HG03575 (cell line): ENCODE results near the gene TFDP1.

Experiments used
- ATAC-seq: cut with Tn5 transposase; IDR thresholded peaks from one replicate; pipeline ENCODE4 v1.9.1; 2021; ENCODE audit not compliant: unreplicated experiment, insufficient number of reproducible peaks, low FRiP score; ENCODE audit errors: extremely low read depth

The TFDP1 gene

GRCh38 chr13:113654591-113655345, 70.2 kb downstream of the TFDP1 start:
- ATAC-seq: no peak

DNA sequence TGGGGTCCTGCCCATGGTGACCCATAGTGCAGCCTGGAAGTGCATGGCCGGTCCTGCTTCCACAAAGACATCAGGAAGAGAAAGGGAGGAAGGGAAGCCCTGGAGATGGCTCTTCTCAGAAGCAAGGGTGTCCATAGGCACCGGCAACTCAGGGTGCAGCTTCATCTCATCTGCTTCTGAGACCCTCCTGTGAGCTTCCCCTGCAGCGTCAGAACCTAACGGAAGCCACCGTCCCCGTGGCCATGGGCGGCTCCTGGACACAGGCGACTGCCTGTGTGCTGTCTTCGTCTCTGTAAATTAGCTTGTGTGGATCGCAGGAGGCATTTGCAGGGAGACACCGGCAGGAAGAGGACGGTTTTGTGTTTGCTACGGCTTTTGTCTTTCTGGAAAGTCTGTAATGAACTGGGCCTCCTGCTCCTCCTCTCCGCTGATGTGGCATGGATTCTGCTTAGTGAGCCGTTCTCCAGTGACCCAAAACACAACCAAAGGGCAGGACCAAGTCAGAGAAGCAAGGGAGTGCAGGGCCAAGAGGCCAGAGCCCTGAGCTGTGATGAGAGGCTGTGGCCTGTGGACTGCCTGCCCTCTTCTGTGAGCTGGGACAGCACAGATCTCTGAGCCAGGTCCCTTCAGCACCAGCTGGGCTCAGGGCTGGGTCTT, 70.9 kb downstream of the TFDP1 start:
- no peak for ATAC-seq

- ATAC-seq: no peak
Observed at GRCh38 chr13:113656003-113656588, 71.5 kb downstream of the TFDP1 start.

DNA sequence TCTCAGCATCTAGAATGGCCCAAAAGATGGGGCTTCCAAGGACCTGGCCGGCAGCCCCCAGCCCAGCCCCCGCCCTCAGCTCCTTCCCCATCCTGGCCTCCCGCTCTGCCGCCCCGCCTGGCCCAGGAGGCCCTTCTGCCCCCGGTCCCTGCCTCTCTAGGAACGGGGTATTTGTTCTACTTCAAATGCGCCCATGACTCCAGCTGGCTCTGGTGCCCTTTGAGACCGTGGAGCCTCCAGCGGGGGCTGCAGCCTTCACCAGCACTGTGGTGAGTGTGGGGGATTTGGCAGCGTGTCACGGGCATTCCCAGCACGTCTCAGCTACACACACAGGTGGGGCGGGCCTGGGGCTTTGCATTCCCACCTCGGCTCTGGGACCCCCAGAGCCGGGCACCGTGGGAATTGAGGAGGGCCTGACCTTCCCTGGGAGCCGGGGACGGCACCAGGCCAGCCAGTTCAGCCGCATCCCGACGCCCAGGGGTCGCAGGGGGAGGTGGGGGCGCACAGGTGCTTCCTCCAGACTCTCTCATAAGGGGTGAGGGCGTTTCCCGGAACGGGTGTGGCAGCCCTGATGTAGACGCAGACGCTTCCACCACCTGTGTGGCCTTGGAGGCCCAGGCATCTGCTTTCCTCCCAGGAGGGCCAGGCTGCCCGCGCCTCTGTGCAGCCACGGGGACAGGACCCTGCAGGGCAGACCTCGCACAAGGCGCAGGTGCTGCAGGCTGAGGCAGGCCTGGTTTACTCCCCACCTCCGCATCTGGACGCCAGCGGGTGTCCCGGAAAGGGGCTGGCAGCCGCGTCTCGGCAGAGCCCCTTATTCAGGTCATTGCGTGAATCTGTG, 72.5 kb downstream of the TFDP1 start:
- no peak for ATAC-seq

GRCh38 chr13:113657851-113658741, 73.5 kb downstream of the TFDP1 start, which contains the start of gene ATP4B:
Gene ATP4B, minus strand, starts transcription at chr13:113658198. Its CDS starts 54 bp downstream, at chr13:113658144.
- no peak for ATAC-seq

GRCh38 chr13:113658836-113659235, 74.3 kb downstream of the TFDP1 start:
- no peak for ATAC-seq

DNA sequence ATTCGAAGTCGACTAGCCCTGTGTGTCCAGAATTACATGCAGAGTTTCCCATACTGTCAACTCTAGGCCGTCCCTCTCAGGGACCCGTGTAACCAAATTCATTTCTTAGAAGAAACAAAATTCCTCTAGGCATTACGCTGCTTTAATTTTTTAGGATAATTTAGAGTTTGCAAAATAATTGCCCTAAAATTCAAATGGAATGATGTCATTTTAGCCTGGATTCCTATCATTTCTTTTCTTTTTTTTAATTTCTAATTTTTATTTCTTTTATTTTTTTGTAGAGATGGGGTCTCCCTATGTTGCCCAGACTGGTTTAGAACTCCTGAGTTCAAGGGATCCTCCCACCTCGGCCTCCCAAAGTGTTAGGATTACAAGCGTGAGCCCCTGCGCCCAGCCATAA, 74.8 kb downstream of the TFDP1 start:
- ATAC-seq: no peak

- ATAC-seq: no peak
Observed at GRCh38 chr13:113660066-113660465, 75.5 kb downstream of the TFDP1 start.

- ATAC-seq: no peak
Observed at GRCh38 chr13:113661509-113661908, 77.0 kb downstream of the TFDP1 start.

- ATAC-seq: no peak
Observed at GRCh38 chr13:113663934-113664333, 79.4 kb downstream of the TFDP1 start.

DNA sequence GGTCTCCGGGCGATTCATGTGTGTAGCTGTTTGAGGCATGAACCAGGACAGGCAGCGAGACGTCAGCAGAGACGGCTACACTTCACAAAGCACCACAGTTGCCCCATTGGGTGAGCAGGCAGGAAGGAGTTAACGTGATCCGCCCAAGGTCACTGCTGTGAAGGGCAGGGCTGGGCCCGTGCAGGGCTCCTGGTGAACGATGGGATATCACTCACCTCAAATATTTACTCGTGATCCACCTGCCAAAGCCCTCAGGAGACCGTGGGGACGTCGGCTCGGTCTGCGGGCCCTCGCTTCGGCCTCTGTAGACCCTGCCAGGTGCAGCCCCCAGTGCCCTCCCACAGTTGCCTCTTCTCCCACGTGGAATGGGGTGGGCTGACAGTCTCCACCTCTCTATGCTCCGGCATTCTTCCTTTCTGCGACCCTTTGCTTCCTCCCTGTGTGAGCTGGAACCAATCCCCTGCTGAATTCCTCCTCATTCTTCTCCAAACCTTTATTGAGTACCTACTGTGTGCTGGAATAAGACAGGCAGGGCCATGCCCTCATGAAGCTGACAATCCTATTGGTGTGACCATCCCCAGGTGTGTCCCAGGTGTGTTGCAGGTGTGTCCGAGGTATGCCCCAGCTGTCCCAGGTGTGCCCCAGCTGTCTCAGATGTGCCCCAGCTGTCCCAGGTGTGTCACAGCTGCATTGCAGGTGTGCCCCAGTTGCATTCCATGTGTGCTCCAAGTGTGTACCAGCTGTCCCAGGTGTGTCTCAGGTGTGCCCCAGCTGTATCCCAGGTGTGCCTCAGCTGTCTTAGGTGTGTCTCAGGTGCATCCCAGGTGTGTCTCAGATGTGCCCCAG, 80.4 kb downstream of the TFDP1 start:
- no peak for ATAC-seq

- ATAC-seq: no peak
Observed at GRCh38 chr13:113665597-113666328, 81.2 kb downstream of the TFDP1 start.

GRCh38 chr13:113666329-113666670, 81.7 kb downstream of the TFDP1 start:
- ATAC-seq: no peak

- no peak for ATAC-seq
Observed at GRCh38 chr13:113666951-113667701, 82.6 kb downstream of the TFDP1 start, which contains the start of gene GRK1. Gene GRK1, plus strand, starts transcription at chr13:113667219. Its CDS starts 168 bp downstream, at chr13:113667387.

DNA sequence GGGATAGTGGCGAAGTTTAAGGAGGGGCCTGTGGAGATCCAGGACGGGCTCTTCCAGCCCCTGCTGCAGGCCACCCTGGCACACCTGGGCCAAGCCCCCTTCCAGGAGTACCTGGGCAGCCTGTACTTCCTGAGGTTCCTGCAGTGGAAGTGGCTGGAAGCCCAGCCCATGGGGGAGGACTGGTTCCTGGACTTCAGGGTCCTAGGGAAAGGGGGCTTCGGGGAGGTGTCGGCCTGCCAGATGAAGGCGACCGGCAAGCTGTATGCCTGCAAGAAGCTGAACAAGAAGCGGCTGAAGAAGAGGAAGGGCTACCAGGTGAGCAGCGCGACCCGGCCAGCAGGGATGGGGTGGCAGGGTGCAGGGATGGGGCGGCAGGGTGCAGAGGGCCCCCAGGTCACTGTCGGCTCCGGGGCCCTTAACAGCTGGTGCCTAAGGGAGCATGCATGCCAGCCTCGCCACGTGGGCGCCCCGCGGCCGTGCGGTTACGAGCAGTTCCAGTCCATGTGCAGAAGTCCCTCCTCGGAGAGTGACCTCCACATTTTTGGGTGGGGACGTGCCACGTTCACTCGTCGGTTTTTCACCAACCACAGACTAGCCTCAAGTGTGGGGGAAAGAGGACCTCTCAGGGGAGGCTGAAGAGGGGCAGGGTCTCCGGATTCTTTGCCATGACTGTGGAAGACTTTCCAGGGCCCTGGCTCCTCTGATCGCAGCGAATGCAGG, 83.4 kb downstream of the TFDP1 start:
- no peak for ATAC-seq

DNA sequence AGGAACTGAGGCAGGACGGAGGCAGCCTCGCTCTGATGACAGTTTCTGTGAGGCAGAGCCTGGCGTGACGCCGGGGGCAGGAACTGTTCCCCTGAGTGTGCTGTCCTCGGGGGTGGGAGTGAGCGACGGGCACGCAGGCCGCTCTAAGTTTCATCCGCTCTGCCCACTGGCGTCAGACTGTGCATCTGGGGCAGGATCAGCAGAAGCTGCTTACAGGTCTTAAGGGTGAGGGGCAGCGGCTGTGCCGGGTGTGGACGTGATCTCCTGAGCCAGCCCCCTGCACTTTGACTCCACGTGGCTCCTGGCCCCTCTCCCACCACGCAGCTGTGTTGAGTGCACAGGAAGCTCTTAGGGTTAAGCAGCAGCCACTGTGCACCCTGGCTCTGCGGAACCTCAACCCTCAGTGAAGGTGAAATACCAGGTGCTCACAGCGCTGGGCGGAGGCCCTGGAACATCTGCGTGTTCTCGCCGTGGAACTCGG, 84.0 kb downstream of the TFDP1 start:
- no peak for ATAC-seq
